ENCODE results near the gene CXCL14. TPM values are rescaled to one million over a fixed set of nuclear protein-coding genes. Genes with fewer than 3 reads are reported as not detected.

CXCL14 gene
- total and polyA plus RNA-seq, 2 of the 4 experiments (the other 2 are of a cell fraction), result not detected

GRCh38 chr5:135594416-135594960 is 15.7 kb upstream of the CXCL14 start:
- no peak overlapping the region for H3K4me3 ChIP-seq (ENCODE audit: insufficient read depth, low read depth, low read length)
- CTCF ChIA-PET, result no interaction called here
- H3K9me1 ChIP-seq (ENCODE audit: insufficient read depth, low read length), result no peaks in the 10 kb centered on the region
- no peak overlapping the region for H3K4ac ChIP-seq (ENCODE audit: low read depth, low read length)
- H3K23ac ChIP-seq (ENCODE audit: low read depth, low read length), result no peak overlapping the region
- H2BK120ac ChIP-seq (ENCODE audit: low read depth, low read length), result no peak overlapping the region
- no peak overlapping the region for H4K91ac ChIP-seq (ENCODE audit: insufficient read depth, low read depth, low read length)
- intact Hi-C loops (cut with micrococcal nuclease), result no loop called here
- H2AK9ac ChIP-seq (replicated peaks; ENCODE audit: low read depth, low read length, poor library complexity), result peak overlapping the region; percentile 37
- H3K4me1 ChIP-seq (ENCODE audit: control insufficient read depth, insufficient read depth, low read length), result no peaks in the 10 kb centered on the region
- H3K79me1 ChIP-seq (ENCODE audit: low read depth in 1 of 2, low read length in 2 of 2), result no peaks in the 10 kb centered on the region
- H4K5ac ChIP-seq (ENCODE audit: low read depth, low read length), result no peak overlapping the region
- DNase-seq (no peak), ATAC-seq (ENCODE audit: low read depth) (no peak)
- no TSS peak for BruUV-seq (replicated peaks)
- no CpG with 5 or more reads among the region's 2 CpGs for WGBS, 2 experiments (ENCODE audit: extremely low coverage in 2 of 2, insufficient read length in 1 of 2)
- H2BK5ac ChIP-seq (ENCODE audit: low read depth, low read length, poor library complexity, severe bottlenecking), result no peak overlapping the region
- no peak overlapping the region for H2BK15ac ChIP-seq (ENCODE audit: low read depth, low read length)
- H4K8ac ChIP-seq (ENCODE audit: low read depth in 2 of 2, low read length in 2 of 2), result no peak overlapping the region
- POLR2A ChIA-PET (ENCODE audit: unreplicated experiment), result no interaction called here
- H3K4me2 ChIP-seq (ENCODE audit: low read depth, low read length), result no peak overlapping the region
- no peak overlapping the region for H2AFZ ChIP-seq (replicated peaks; ENCODE audit: low read length, poor library complexity)
- no peak overlapping the region for H3K14ac ChIP-seq (replicated peaks; ENCODE audit: low read depth, low read length)
- H3K9ac ChIP-seq (ENCODE audit: low read depth, low read length), result no peak overlapping the region
- no peak overlapping the region for H2BK20ac ChIP-seq (ENCODE audit: low read depth, low read length)
- H3K56ac ChIP-seq (ENCODE audit: extremely low read depth, insufficient read depth, low read length), result no peak overlapping the region
- H3K27me3 ChIP-seq (ENCODE audit: control insufficient read depth, insufficient read depth, low read length), result no peaks in the 10 kb centered on the region; the same call in 1 of the 2 replicates
- H4K20me1 ChIP-seq (ENCODE audit: insufficient read depth, low read length), result no peaks in the 10 kb centered on the region
- H3K9me3 ChIP-seq (ENCODE audit: control insufficient read depth, insufficient read depth, low read length), result no peaks in the 10 kb centered on the region
- no peak overlapping the region for H3K18ac ChIP-seq (ENCODE audit: low read depth, low read length)
- dilution Hi-C loops (cut with HindIII; ENCODE audit: low sequenced_read_pairs, unreplicated experiment), result no loop called here
- TF ChIP-seq MXI1 (IDR thresholded peaks at IDR 0.05; ENCODE audit: borderline replicate concordance, low read depth, low read length) (no peak), POLR2A (IDR thresholded peaks at IDR 0.05; ENCODE audit: low read depth, low read length) (no peak), CHD1 (IDR thresholded peaks at IDR 0.05; ENCODE audit: low read depth, low read length) (no peak), FOS (IDR thresholded peaks at IDR 0.05; ENCODE audit: low read depth, low read length) (no peak), ELK1 (IDR thresholded peaks at IDR 0.05; ENCODE audit: borderline replicate concordance, low read depth, low read length) (no peak), CEBPB (IDR thresholded peaks at IDR 0.05; ENCODE audit: low read depth, low read length) (no peak), RFX5 (IDR thresholded peaks at IDR 0.05; ENCODE audit: low read depth, low read length) (no peak), MAZ (IDR thresholded peaks at IDR 0.05; ENCODE audit: borderline replicate concordance, low read depth, low read length) (no peak), MAFK (IDR thresholded peaks at IDR 0.05; ENCODE audit: low read depth, low read length) (no peak), RCOR1 (IDR thresholded peaks at IDR 0.05; ENCODE audit: insufficient replicate concordance, low read length) (no peak), CTCF (conservative IDR thresholded peaks at IDR 0.05; ENCODE audit: low read depth, low read length) (no peak), RAD21 (IDR thresholded peaks at IDR 0.05; ENCODE audit: low read length) (no peak), NFE2L2 (IDR thresholded peaks at IDR 0.05; ENCODE audit: low read depth, low read length) (no peak), BHLHE40 (IDR thresholded peaks at IDR 0.05; ENCODE audit: low read depth, low read length) (no peak), SMC3 (IDR thresholded peaks at IDR 0.05; ENCODE audit: low read depth, low read length) (no peak)
- TF ChIP-seq, protein P1, sequence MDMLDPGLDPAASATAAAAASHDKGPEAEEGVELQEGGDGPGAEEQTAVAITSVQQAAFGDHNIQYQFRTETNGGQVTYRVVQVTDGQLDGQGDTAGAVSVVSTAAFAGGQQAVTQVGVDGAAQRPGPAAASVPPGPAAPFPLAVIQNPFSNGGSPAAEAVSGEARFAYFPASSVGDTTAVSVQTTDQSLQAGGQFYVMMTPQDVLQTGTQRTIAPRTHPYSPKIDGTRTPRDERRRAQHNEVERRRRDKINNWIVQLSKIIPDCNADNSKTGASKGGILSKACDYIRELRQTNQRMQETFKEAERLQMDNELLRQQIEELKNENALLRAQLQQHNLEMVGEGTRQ (IDR thresholded peaks at IDR 0.05; ENCODE audit: low read depth, low read length), result no peak
- in situ Hi-C loops (cut with MboI; ENCODE audit: low sequenced_read_pairs), result no loop called here
- no peak overlapping the region for H3K27ac ChIP-seq (ENCODE audit: insufficient read depth, low read length)
- H3K36me3 ChIP-seq (ENCODE audit: control insufficient read depth, insufficient read depth, low read length), result no peaks in the 10 kb centered on the region
- H2AK5ac ChIP-seq (ENCODE audit: low read depth, low read length), result no peak overlapping the region

All from IMR-90 (cell line).